ENCODE data around the gene PGAP1.

DNA sequence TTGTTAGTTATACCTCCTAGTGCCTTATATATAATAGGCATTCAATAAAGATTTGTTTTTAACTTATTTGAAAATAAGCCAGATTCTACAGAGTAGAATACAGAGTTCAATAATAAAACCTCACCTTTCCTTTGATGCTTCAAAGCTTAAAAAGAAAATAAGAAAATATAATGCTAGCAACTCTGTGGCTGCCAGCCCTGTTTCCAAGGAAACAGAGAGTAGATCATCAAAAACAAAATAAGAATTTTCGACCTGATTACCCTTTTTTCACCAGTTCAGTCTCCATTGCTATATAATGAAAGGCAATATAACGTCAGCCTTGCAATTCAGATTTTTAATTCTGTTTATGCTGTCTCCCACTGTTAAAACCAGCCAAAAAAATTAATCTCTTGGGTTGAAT is 8.9 kb upstream of the PGAP1 start:
- no peak for TF ChIP-seq FOXM1 (IDR thresholded peaks at IDR 0.05; ENCODE audit: low read depth)
- no peak for TF ChIP-seq EZH2phosphoT487 (IDR thresholded peaks at IDR 0.05; ENCODE audit: borderline replicate concordance, low read depth)
- TF ChIP-seq CTCF (IDR thresholded peaks at IDR 0.05): no peak
- no peak for TF ChIP-seq FOXJ3 (CRISPR knock-in tag; IDR thresholded peaks at IDR 0.05)
- no peak for TF ChIP-seq CHD2 (IDR thresholded peaks at IDR 0.05; ENCODE audit: low read length, partially characterized antibody)
- no peak for TF ChIP-seq POLR2AphosphoS5 (IDR thresholded peaks at IDR 0.05; ENCODE audit: low read depth, low read length)
- no peak for TF ChIP-seq YY1 (IDR thresholded peaks at IDR 0.05; ENCODE audit: low read depth)
- no peak for TF ChIP-seq PBX3 (IDR thresholded peaks at IDR 0.05)
- TF ChIP-seq EP300 (IDR thresholded peaks at IDR 0.05; ENCODE audit: borderline replicate concordance in 1 of 2, low read depth in 1 of 2, low read length in 1 of 2): no peak
- TF ChIP-seq TAF1 (IDR thresholded peaks at IDR 0.05; ENCODE audit: borderline replicate concordance, low read depth, low read length): no peak
- TF ChIP-seq SMC3 (IDR thresholded peaks at IDR 0.05; ENCODE audit: low read depth, low read length): no peak
- TF ChIP-seq USF1 (IDR thresholded peaks at IDR 0.05; ENCODE audit: borderline replicate concordance, low read depth): no peak
- TF ChIP-seq MEF2A (IDR thresholded peaks at IDR 0.05; ENCODE audit: borderline replicate concordance, low read depth): no peak
- no peak for TF ChIP-seq SIN3A (IDR thresholded peaks at IDR 0.05; ENCODE audit: borderline replicate concordance, low read depth, low read length)
